Keratinocyte (primary cell): ENCODE data around the gene FAM98A. TPM values are rescaled to one million over a fixed set of nuclear protein-coding genes. Genes with fewer than 3 reads are reported as not detected.

ENCODE experiments used
- DNase-seq: peaks from one replicate; pipeline ENCODE4 v3.0.0-alpha.2; 2011; ENCODE audit warnings: low read depth, missing footprints, low spot score
- FAIRE-seq: peaks from 2 replicates; lab custom pipeline; 2011; peaks lifted over from hg19 to GRCh38; lab: Jason Lieb, UNC
- H2AFZ ChIP-seq: 2 replicates; pipeline ENCODE4 v1.6.0; 2012; ENCODE audit warnings: low read length, control low read depth, inconsistent platforms; ENCODE audit not compliant: control insufficient read depth
- H3K27ac ChIP-seq: 2 replicates; pipeline ENCODE4 v1.5.1; 2011; ENCODE audit warnings: low read length; ENCODE audit not compliant: control insufficient read depth, insufficient read depth
- H3K27me3 ChIP-seq: 3 replicates; pipeline ENCODE4 v1.6.0; 2011; ENCODE audit warnings: low read length; ENCODE audit not compliant: control insufficient read depth, insufficient read depth; ENCODE audit errors: extremely low read depth
- H3K36me3 ChIP-seq, 2 experiments: 2 replicates in 1 of 2; 3 replicates in 1 of 2; pipeline ENCODE4 v1.5.1; 2011; ENCODE audit warnings: low read length in 2 of 2, mild to moderate bottlenecking in 1 of 2; ENCODE audit not compliant: control insufficient read depth in 2 of 2, insufficient read depth in 2 of 2; ENCODE audit errors: extremely low read depth in 1 of 2
- H3K4me1 ChIP-seq: 3 replicates; pipeline ENCODE4 v1.5.1; 2011; ENCODE audit warnings: low read length; ENCODE audit not compliant: control insufficient read depth, insufficient read depth; ENCODE audit errors: extremely low read depth
- H3K4me2 ChIP-seq: 3 replicates; pipeline ENCODE4 v1.6.0; 2011; ENCODE audit warnings: low read depth, low read length; ENCODE audit not compliant: control insufficient read depth, insufficient read depth; ENCODE audit errors: extremely low read depth
- H3K4me3 ChIP-seq, 3 experiments: fragments of 200-600 bp in 1 of 3; sonication (generic) in 1 of 3; 2 replicates in 2 of 3; 3 replicates in 1 of 3; pipeline ENCODE4 v1.5.1; 2011 to 2016; ENCODE audit warnings: low read length in 3 of 3, mild to moderate bottlenecking in 3 of 3, control low read depth in 2 of 3, inconsistent platforms in 1 of 3, low read depth in 1 of 3, mixed read lengths in 1 of 3, mixed run types in 1 of 3, moderate library complexity in 1 of 3; ENCODE audit not compliant: control insufficient read depth in 2 of 3, insufficient read depth in 2 of 3; ENCODE audit errors: extremely low read depth in 1 of 3
- H3K79me2 ChIP-seq: 2 replicates; pipeline ENCODE4 v1.6.0; 2012; ENCODE audit warnings: low read length; ENCODE audit not compliant: control insufficient read depth, insufficient read depth
- H3K9ac ChIP-seq: 3 replicates; pipeline ENCODE4 v1.6.0; 2011; ENCODE audit warnings: low read length; ENCODE audit not compliant: control insufficient read depth, insufficient read depth; ENCODE audit errors: extremely low read depth
- H3K9me1 ChIP-seq: 3 replicates; pipeline ENCODE4 v1.6.0; 2011; ENCODE audit warnings: low read length; ENCODE audit not compliant: control insufficient read depth, insufficient read depth; ENCODE audit errors: extremely low read depth
- H3K9me3 ChIP-seq: 2 replicates; pipeline ENCODE4 v1.5.1; 2012; ENCODE audit warnings: low read depth, low read length; ENCODE audit not compliant: control insufficient read depth
- H4K20me1 ChIP-seq: 3 replicates; pipeline ENCODE4 v1.6.0; 2011; ENCODE audit warnings: low read length; ENCODE audit not compliant: control insufficient read depth, insufficient read depth; ENCODE audit errors: extremely low read depth
- EZH2 ChIP-seq: IDR thresholded peaks from one replicate; pipeline ENCODE4 v1.6.1; 2012; ENCODE audit warnings: inconsistent platforms, mild to moderate bottlenecking, low read length, moderate library complexity
- dilution Hi-C: fragments of 300-500 bp; cut with MboI; formaldehyde crosslinking; loops from one replicate; pipeline ENCODE4 v1.7.0; 2020; ENCODE audit warnings: low sequenced_read_pairs; ENCODE audit not compliant: extremely low pct_ligation_motif_present
- polyA plus RNA-seq, 5 experiments: library from polyadenylated mRNA; depleted of rRNA in 3 of 5; stranded (reverse) in 3 of 5; stranded (forward) in 1 of 5; unstranded in 1 of 5; fragments of >200 nt; gene quantifications; 1 replicate in 1 of 5; 2 replicates in 3 of 5; 3 replicates in 1 of 5; pipeline versions ENCODE4 v1.2.1 to v1.2.3, GENCODE V29; 2011 to 2012; ENCODE audit warnings: missing spikeins in 2 of 5, low read depth in 1 of 5, low replicate concordance in 1 of 5
- TF ChIP-seq, protein P1 (sequence below), 3 experiments: IDR thresholded peaks in 1 of 3; conservative IDR thresholded peaks in 1 of 3; optimal IDR thresholded peaks in 1 of 3; 2 replicates in 2 of 3; 3 replicates in 1 of 3; pipeline versions ENCODE3 to v1.5.1; 2011; ENCODE audit warnings: low read length in 3 of 3, mild to moderate bottlenecking in 3 of 3, moderate library complexity in 2 of 3, control low read depth in 1 of 3, inconsistent platforms in 1 of 3; ENCODE audit not compliant: insufficient read depth in 2 of 3; ENCODE audit errors: extremely low read depth in 1 of 3

FAM98A gene
- polyA plus RNA-seq, 1 donor (not counting 4 experiments of a cell fraction or from before 2014, with no cell fraction given) = 116 TPM

DNA sequence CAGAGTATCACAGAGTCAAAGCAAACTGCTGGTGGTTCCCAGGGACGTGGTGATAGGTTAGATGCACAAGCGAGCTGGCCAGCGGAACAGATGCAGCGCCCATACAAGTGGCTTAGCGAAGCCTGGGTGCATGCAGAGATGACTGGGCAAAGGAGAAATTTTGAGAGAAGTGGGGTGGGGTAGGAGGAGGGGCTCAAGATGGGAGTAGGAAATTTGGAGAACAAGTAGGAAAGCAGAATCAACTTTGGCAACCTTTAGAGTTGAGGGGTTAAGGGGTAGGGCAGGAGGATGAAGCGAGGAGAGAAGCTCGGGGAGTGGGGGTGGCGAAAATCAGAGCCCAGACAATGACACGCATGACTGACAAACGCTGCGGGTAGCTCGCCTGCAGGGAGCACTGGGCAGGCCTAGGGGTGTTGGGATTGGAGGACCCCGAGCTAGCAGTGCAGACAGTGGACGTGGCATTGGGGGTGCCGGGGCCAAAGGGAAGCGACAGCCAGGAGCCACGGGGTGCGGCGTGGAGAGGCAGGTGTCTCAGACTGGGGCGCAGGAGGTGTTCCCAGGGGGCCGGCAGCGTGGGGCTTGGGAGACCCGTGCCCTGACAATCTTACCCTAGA lies 431 bp downstream of the FAM98A start:
- FAIRE-seq (no peak), DNase-seq (no peak)
- H3K36me3 ChIP-seq = peaks cover 0 to 4% of the 10 kb centered on the region in 2 experiments
- no peaks in the 10 kb centered on the region for H3K9me1 ChIP-seq
- peak overlapping the region; percentile 90 for H3K9ac ChIP-seq
- peak overlapping the region; percentile 98 for H2AFZ ChIP-seq
- peak overlapping the region; percentile 86 for H3K27ac ChIP-seq
- H3K79me2 ChIP-seq = peaks cover 47% of the 10 kb centered on the region
- dilution Hi-C loops = no loop called here
- peak overlapping the region; percentile 84 for H3K4me2 ChIP-seq
- no peaks in the 10 kb centered on the region for H3K9me3 ChIP-seq
- H3K27me3 ChIP-seq = no peaks in the 10 kb centered on the region
- H4K20me1 ChIP-seq = no peaks in the 10 kb centered on the region
- H3K4me3 ChIP-seq = peak overlapping the region; percentile 77 to 93 (median 86)
- TF ChIP-seq EZH2 = no peak
- TF ChIP-seq, protein P1, sequence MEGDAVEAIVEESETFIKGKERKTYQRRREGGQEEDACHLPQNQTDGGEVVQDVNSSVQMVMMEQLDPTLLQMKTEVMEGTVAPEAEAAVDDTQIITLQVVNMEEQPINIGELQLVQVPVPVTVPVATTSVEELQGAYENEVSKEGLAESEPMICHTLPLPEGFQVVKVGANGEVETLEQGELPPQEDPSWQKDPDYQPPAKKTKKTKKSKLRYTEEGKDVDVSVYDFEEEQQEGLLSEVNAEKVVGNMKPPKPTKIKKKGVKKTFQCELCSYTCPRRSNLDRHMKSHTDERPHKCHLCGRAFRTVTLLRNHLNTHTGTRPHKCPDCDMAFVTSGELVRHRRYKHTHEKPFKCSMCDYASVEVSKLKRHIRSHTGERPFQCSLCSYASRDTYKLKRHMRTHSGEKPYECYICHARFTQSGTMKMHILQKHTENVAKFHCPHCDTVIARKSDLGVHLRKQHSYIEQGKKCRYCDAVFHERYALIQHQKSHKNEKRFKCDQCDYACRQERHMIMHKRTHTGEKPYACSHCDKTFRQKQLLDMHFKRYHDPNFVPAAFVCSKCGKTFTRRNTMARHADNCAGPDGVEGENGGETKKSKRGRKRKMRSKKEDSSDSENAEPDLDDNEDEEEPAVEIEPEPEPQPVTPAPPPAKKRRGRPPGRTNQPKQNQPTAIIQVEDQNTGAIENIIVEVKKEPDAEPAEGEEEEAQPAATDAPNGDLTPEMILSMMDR (optimal IDR thresholded peaks at IDR 0.05 in 1 of 3, IDR thresholded peaks at IDR 0.05 in 1 of 3, conservative IDR thresholded peaks at IDR 0.05 in 1 of 3; ENCODE audit: extremely low read depth in 1 of 3, insufficient read depth in 2 of 3, low read length in 3 of 3) = no peak
- peaks cover 4% of the 10 kb centered on the region for H3K4me1 ChIP-seq

DNA sequence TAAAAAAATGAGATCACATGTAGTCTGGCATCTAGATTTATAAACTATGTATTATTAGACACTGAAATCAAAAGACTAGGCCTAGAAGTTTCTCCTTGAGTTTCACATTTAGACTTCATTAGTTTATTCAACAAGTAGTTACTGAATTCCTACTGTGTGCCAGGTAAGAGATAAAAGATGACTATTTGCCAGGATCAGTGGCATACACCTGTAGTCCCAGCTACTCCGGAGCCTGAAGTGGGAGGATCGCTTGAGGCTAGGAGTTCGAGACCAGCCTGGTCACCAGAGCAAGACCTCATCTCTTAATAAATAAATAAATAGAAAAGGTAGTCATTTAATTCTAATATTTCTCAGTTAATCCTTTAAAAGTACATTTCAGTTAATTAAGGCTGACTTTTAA lies 2.1 kb downstream of the FAM98A start:
- Histone ChIP-seq H3K9me1 (no peaks in the 10 kb centered on the region), H3K27ac (no peak overlapping the region), H4K20me1 (no peaks in the 10 kb centered on the region), H3K36me3 (peaks cover 2 to 10% of the 10 kb centered on the region in 2 experiments), H3K9me3 (no peaks in the 10 kb centered on the region), H3K9ac (no peak overlapping the region), H2AFZ (no peak overlapping the region), H3K27me3 (no peaks in the 10 kb centered on the region), H3K4me2 (peak overlapping the region; percentile 84), H3K4me1 (peaks cover 4% of the 10 kb centered on the region), H3K4me3 (no peak overlapping the region), H3K79me2 (peaks cover 53% of the 10 kb centered on the region)
- no peak for FAIRE-seq
- dilution Hi-C loops = no loop called here
- TF ChIP-seq EZH2 = no peak
- TF ChIP-seq, protein P1 (optimal IDR thresholded peaks at IDR 0.05 in 1 of 3, IDR thresholded peaks at IDR 0.05 in 1 of 3, conservative IDR thresholded peaks at IDR 0.05 in 1 of 3; ENCODE audit: extremely low read depth in 1 of 3, insufficient read depth in 2 of 3, low read length in 3 of 3) = no peak
- no peak for DNase-seq
